GM21360 (cell line): ENCODE results near the gene OTOF.
"Not testable (repeated sequence)": the region's sequence is repeated elsewhere in the genome, so short reads cannot be mapped to it uniquely, and the experiment has no call there.

Source experiments
- ATAC-seq: cut with Tn5 transposase; IDR thresholded peaks from one replicate; pipeline ENCODE4 v1.9.1; 2021; ENCODE audit warnings: mild to moderate bottlenecking, moderate library complexity; ENCODE audit not compliant: unreplicated experiment

Gene OTOF

DNA sequence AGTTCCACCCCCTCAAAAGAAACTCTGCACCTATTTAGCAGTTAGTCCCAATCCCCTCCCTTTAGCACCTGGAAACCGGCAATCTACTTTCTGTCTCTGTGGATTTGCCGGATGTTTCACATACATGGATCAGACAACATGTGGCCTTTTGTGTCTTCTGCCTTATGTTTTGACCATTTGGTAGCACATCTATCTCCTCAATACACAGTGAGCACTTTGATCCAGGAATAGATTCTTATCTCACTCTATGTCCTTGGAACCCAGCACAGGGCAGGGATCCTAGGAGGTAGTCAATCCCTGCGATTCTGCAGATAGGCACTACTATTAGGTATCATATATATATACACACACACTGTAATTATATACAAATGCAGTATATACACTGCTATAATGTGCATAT is 3.8 kb upstream of the OTOF start:
- no peak for ATAC-seq

DNA sequence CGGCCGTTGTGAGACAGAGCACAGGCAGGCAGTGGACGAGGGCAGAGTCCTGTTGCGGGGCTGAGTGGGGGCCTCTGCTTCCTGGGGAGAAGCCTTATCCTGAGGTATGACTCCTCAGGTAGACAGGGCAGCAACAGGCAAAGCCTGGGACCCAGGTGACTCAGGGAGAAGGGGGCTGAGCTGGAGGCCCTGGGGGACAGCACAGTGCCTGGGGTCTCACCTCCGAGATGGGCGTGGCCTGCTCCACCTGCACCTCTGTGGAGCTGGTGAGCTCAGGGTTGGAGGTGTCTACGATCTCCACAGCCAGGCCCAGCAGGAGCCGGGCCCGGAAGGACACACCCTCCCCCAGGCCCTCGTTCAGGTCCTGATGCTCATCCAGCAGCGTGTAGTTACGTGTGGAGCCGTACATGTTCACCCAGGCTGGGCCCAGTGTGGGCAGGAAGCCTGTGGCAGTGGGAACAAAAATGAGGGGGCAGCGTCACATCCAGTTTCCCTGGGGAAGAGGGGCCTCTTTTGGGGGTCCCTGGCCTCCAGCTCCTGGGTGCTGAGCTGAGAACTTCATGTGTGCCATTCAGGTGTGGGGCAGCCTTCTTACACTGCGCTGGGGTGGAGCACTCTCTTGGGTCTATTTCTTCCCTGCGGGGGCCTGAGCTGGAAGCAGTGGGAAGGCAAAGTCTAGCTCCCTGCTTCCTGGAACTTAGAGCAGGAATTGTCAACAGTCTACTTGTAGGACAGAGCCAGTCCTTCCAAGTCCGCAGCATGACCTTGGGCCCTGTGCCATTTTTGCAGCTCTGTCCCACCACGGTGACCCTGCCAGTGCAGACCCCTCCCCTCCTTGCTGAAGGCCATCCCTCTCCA is 2.9 kb upstream of the OTOF start:
- ATAC-seq, result no peak

DNA sequence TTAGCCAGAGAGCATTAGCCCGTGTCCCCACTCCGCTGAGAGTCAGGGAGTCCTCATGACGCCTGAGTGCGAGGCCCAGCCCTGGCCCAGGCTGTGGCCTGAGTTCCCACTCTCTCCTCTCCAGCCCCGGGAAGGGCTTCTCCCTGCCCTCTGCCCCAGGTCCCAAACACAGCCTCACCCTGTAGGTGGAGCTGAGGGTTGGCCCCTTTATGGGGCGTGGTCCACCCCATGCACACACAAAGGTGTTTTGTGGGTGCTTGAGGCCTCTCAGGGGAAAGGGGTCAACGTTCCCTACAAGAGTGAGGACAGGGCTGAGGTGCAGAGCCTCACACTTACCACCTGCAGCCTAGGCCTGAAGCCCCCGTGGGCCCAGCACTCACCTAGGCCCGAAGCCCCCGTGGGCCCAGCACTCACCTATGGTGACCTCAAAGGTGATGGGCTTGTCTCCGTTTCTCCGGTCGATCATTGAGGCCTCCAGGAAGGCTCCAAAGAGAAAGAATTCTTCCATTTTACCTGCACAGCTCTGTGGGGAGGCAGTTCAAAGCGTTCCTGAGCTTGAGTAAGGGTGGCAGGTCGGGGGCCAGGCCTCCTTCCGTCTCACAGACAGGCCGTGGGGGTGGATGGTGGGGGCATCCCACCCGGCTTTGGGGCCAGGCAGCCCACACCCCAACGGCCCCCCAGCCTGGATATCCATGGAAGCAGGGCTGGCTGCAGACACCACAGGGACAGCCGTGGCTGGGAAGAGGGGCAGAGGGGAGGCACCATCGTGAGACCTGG is 2.1 kb upstream of the OTOF start:
- ATAC-seq, result no peak

DNA sequence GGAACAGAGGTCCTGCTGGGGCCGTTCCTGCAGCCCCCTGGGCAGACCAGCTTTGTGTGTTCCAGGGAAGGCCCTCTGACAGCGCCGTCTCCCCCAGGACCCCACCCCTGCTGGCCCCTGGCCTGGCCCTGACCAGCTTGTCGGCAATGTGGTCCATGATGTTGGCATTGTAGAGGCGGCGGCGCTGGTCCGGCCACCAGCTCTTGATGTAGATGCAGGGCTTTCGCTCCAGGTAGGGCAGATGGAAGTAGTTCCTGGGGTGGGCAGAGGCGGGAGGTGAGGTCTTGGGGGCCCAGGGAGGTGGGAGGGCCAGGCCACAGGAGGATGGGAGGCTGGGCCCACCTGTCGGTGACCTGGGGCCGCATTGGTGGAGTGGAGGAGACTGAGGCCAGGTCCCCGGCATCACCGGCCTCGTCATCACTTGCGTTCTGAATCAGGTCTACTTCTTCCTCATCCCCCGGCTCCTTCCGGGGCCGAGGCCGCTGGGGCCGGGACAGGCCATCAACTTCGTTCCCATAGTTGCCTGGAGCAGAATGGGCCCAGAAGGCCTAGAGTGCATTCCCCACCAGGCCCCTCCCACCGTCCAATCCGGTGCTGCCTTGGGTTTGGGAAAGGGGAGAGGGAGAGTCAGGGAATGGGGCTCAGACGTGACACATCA is 1.3 kb upstream of the OTOF start:
- ATAC-seq, result no peak

DNA sequence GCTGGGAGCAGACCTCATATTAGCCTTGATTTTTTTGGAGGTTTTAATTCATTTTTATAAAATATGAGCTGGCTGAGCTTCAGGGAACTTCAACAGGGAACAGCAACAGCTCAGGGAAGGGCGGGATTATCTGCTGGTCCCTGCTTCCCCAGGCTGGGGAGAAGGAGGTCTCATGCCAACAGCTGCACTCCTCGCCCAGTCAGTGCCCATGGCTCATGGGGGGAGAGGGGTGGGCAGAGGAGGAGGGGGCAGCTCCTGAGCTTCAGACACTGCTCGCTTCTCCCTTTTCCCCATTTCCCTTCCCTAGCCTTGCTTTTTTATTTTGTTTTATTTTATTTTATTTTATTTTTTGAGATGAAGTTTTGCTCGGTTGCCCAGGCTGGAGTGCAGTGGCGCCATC is 442 bp upstream of the OTOF start:
- no peak for ATAC-seq

DNA sequence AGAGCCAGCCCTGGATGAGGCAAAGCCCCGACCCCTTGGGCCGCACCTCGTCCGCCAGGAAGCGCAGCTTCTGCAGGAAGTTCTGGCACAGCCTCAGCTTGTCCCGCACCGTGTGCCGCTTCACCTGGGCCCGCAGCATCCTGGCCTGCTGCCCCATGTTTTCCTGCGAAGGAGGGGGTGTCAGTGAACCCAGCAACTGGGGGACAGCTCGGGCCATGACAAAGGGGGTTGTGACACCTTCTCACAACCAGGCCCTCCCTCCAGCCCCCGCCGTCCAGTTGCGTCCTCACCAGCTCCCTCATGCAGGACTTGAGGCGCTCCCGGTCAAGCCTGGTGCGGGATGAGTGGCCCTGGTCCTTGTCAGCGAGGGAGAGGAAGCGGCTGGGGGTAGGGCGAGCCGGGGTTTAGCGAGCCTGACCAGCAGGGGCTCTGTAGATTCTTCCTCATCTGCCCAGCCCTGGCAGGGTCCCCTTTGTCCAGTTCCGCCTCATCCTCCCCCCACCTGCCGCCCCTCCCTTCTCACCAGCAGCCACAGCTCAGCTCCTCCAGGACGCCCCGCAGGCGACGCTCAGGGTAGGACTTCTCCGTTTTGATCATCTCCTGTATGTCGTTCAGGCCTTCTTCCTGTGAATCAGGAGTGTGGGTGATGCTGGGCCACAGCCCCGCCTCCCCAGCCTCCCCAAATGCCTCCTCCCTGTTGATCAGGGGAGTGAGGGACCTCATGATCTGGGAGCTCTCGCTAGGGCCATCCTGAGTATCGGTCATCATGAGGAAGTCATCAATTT is 606 bp downstream of the OTOF start:
- ATAC-seq, result no peak

DNA sequence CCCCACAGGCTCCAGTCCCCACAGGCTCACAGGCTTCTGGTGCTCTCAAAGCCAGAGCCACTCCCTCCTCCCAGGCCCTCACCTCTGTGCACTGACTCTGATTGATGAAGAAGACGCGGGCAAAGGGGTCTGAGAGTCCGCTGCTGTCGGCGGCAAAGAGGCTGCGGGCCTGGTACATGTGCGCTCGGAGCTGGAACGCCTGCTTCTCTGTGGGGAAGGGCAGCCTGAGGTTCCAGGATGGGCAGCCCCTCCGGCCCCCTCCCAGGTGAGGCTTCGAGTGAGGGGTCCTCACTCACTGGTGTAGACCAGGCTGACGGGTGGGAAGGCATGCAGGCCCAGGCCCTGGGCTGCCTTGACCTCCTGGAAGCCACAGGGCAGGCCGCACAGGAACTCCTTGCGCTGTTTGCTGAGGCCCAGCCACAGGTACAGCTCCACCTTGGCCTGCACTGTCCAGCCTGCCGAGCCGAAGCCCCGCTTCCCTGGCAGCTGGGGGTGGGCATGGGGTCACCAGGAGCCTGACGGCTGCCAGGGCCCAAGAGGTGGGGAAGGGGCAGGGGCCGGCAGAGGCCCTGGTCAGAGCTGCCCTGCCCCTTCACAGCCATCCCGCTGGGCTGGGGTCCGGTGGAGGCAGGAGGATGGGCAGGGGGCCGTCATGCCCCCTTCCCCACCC is 2.0 kb downstream of the OTOF start:
- no peak for ATAC-seq

DNA sequence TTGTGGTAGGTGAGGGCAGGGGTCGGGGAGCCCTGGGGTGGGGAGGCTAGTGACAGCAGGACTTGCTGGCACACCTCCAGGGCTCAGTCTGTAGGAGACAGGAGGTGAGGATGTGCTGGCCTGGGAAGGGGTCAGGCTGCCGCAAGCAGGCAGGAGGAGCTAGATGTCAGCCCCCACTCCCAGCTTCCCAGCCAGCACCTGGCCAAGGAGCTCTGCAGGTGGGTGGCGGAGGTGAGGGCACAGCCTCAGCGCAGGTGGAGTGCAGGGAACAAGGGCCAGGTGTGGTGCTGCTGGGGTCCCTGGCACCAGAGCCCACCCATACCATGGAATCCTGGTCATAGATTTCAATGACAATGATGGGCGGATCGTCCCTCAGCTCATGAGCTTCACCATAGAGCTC is 2.9 kb downstream of the OTOF start:
- no peak for ATAC-seq

DNA sequence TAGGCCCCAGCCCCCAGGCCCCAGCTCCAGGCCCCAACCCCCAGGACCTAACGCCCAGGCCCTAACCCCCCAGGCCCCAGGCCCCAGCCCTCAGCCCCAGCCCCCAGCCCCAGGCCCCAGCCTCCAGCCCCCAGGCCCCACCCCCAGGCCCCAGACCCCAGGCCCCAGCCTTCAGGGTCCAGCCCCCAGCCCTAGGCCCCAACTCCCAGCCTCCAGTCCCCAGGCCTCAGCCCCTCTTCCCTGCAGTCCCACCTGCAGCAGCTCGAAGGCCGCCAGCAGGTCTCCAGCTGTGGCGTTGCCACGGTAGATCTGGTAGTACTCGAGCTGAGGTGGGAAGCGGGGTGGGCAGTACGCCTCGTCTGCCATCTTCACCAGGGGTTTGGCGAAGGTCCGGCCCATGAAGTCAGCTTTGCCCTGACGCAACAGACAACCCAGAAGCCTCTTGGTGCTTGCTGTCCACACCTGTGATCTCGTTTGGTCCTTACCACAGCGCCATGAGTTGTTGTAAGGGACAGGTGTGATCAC is 3.6 kb downstream of the OTOF start:
- ATAC-seq, result no peak

DNA sequence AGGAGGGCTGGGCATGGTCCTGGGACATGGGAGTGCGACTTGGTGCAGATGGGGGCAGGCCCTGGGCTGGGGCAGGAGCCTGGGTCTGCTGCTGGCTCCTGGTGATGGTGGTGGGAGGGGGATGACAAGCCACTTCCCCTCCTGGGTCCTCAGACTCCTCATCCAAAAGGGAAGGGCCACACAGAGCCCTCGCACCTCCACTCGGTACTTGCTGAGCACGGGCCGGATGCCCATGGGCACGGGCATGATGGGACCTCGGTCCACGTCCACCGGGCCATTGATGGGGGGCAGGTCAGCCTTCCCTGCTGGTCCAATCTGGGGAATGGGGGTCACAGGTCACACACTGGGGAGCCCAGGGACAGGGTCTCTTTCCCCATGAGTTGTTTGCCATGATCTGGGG is 4.1 kb downstream of the OTOF start:
- ATAC-seq, result no peak

DNA sequence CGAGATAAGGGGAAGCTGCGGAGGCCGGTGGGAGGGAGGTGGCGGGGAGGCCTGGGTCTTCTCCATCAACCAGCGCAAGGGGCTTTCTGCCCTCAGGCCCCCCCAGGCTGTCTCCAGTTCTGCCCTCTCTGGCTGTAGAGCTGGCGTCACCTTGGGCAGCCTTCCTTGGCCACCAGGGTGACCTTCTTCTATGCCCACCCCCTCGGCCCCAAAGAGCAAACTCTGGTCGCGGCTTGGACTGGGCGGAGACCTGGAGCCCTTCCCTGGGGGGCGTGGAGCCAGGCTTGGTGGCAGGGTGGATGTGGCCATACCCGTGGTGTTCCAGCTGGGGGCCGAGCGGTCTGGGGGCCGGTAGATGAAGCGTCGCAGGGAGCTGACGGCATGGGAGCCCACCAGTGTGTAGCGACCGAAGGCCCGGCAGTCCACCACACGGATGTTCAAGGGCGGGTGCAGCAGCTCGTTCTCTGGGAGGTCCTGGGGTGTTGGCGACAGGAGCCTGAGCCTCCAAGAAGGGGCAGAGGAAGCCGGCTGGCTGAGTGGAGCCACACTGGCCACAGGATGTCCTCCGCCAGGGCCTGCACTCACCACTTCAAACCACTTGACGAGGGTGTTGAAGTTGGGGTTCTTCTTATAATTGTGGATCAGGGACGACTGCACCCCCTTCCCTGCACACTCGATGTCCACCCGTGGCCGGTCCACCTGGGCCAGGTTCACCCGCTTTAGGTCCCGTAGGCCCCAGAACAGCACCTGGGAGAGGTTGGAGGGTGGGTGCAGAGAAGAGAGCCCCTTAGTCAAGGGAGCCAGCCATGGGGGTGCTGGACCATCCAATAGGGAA is 4.9 kb downstream of the OTOF start:
- no peak for ATAC-seq

DNA sequence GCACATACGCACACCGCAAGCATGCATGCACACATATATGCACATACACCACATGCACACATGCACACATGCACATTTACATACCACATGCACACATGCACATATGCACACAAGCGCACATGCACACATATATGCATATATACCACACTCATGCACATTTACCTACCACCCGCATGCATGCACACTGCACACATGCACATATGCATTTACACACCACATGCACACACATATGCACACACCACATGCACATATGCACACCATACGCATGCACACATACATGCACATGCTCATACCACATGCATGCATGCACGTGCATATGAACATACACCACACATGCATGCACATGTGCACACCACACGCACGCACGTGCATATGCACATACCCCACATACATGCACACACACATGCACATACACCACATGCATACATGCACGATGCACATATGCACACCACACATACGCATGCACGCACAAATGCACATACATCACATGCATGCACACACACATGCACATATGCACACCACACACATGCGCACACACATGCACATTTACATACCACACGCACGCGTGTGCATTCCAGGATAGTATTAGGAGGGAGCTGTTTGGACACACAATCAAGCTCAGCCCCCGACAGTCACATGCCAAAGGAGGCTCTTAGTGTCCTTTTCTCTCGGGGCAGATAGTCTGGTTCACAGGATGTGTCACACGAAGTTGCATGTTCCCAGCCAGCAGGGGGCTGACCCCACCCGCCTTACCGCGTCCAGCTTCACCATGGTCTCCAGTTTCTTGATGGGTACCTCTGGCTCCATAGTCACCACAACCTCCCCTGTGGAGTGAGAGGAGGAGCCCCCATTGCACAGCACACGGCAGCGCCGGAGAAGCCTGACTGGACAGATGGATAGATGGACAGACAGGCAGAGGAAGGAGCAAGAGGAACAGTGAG is 5.9 kb downstream of the OTOF start:
- no peak for ATAC-seq

DNA sequence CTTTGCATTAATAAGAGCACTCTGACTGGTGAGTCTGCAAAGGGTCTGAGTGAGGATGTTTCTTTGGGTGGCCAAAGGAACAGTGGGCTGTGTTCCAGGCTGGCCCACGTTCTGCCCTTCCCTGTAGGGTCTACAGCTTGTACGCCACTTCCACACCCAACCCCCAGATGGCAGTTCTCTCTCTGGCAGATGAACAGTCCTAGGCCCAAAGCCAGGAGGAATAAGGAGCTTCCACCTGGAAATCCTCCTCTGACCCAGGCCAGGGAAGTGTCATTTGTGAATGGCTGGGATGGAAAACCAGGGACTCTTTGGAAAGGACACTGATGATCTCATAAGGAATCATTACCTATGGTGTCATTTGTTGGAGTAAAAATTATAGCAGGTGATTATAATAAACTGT is 6.6 kb downstream of the OTOF start:
- no peak for ATAC-seq

DNA sequence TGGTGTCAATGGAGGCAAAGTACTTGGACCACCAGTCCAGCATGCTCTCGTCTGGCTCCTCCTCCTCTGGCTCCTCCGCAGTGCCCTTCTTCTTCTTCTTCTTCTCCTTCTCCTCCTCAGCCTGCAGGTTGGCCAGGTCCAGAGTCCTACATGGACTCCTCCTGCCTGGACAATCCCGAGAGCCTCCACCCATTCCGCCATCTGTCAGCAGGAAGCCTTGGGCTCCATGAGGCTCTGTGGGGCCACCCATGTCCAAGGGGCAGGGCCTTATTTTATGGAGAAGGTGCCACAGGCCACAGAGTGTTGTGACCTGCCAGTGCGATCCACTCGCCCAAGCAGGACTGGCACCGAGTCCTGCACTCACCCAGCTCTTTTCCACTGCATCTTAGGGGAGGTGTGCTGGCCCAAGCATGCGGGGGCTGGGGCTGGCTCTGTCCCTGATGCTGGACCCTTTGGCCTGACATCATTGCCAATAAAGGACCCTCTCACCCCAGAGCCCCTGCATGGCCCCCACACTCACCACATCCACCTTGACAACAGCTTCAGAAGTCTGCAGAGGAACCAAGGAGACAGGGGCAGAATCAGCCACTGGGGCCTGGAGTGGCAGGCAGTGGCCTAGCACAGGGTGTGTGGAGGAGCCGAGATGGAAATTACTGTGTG is 7.2 kb downstream of the OTOF start:
- no peak for ATAC-seq

DNA sequence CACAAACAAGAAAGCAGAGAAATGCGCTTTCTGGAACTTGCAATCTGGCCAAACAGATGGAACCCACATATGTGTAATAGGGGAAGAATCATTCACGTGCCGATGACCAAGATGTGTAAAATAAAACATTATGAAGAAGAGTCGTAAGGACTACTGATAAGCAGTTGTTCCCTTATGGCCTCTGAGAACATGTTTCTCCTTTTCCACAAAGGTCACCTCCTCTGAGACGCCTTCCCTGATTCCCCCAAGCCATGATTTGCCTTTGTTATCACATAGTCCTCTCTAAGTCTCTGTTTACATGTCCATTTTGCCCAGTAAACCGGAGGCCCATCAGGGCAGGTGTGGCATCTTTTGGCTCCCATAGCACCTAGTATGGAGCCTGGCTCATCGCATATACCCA is 8.0 kb downstream of the OTOF start:
- no peak for ATAC-seq

DNA sequence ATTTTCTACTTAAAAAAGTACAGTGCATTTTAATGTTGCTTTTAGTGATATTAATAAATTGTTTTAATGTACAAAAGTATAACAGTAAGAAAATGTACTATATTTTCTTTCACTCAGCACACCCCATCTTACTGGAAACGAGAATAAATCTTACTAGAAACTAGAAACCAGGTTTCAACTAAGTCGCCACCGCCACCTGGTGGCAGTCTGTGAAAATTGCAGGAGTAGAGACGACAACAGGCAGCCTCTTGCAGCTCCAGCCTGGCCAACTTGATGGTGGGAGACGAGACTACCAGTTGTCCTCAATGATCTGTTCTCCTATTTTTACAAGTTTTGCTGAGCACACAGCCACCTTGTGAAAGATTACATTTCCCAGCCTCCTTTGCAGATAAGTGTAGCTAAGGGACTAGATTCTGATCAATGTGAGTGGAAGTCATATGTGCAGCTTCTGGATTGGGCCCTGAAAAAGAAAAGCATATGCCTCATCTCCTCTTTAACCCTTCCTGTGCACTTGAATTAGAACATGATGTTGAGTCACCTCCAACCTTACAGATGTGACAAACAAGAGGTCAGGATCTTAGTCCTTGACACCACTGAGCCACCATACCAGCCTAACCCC is 8.7 kb downstream of the OTOF start:
- ATAC-seq, result no peak

DNA sequence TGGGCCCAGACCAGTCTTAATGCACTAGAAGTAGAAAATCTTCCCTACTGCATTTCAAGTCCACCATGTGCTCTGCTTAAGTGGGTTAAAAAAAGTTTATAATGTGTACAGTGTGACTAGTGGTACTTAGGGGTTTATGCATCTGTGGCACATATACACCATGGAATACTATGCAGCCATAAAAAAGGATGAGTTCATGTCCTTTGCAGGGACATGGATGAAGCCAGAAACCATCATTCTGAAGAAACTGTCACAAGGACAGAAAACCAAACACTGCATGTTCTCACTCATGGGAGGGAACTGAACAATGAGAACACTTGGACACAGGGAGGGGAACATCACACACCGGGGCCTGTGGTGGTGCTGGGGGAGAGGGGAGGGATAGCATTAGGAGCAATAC is 9.4 kb downstream of the OTOF start:
- ATAC-seq, result not testable (repeated sequence)
